Measurements from ENCODE around the gene SERP2.

The SERP2 gene

GRCh38 chr13:44359983-44360375, 13.6 kb upstream of the SERP2 start:
- DNase-seq = no peak

- no peak for DNase-seq
Measured at GRCh38 chr13:44362394-44363040, 11.1 kb upstream of the SERP2 start.

- DNase-seq = no peak
Measured at GRCh38 chr13:44363631-44364344, 9.8 kb upstream of the SERP2 start.

GRCh38 chr13:44364345-44365000, 9.2 kb upstream of the SERP2 start:
- no peak for DNase-seq

- no peak for DNase-seq
Measured at GRCh38 chr13:44365008-44365407, 8.6 kb upstream of the SERP2 start.

GRCh38 chr13:44365899-44366298, 7.7 kb upstream of the SERP2 start:
- DNase-seq = no peak

- DNase-seq = no peak
Measured at GRCh38 chr13:44368062-44368591, 5.5 kb upstream of the SERP2 start.

- DNase-seq = no peak
Measured at GRCh38 chr13:44368599-44369368, 4.8 kb upstream of the SERP2 start.

GRCh38 chr13:44371421-44371820, 2.2 kb upstream of the SERP2 start:
- no peak for DNase-seq

GRCh38 chr13:44373247-44373600, 400 bp upstream of the SERP2 start:
- DNase-seq = no peak

- DNase-seq = no peak
Measured at GRCh38 chr13:44374348-44374712, 706 bp downstream of the SERP2 start.

- no peak for DNase-seq
Measured at GRCh38 chr13:44378277-44378676, 4.7 kb downstream of the SERP2 start.

- DNase-seq = no peak
Measured at GRCh38 chr13:44379885-44380284, 6.3 kb downstream of the SERP2 start.

- DNase-seq = no peak
Measured at GRCh38 chr13:44380404-44381165, 7.0 kb downstream of the SERP2 start.

- no peak for DNase-seq
Measured at GRCh38 chr13:44382635-44383145, 9.1 kb downstream of the SERP2 start.

- no peak for DNase-seq
Measured at GRCh38 chr13:44383945-44384344, 10.3 kb downstream of the SERP2 start.

- DNase-seq = no peak
Measured at GRCh38 chr13:44384778-44385177, 11.2 kb downstream of the SERP2 start.

GRCh38 chr13:44385401-44385800, 11.8 kb downstream of the SERP2 start:
- DNase-seq = no peak

- no peak for DNase-seq
Measured at GRCh38 chr13:44385847-44386246, 12.2 kb downstream of the SERP2 start.

- DNase-seq = no peak
Measured at GRCh38 chr13:44386913-44387556, 13.4 kb downstream of the SERP2 start.

GRCh38 chr13:44388427-44389059, 14.9 kb downstream of the SERP2 start:
- DNase-seq = no peak

All from stimulated activated CD4-positive, alpha-beta T cell treated with anti-CD3 and anti-CD28 coated beads, Interleukin-12 subunit alpha, Interleukin-12 subunit beta, amount 100 ng/mL, for 4 hours (primary cell).